ENCODE results near the gene DAGLB. TPM values are rescaled to one million over a fixed set of nuclear protein-coding genes. Genes with fewer than 3 reads are reported as not detected.

DAGLB gene
- total and polyA plus RNA-seq, 10 of the 15 experiments (the other 5 are each of a cell fraction or from before 2014, with no cell fraction given), result 1.2 to 13.3 (median 10.1) TPM

- intact Hi-C loops (cut with micrococcal nuclease; ENCODE audit: unreplicated experiment) (no loop called here), in situ Hi-C loops (cut with MboI) (no loop called here)
- CTCF ChIA-PET, result no interaction called here
- no peak for ATAC-seq
- no peak overlapping the region for H3K9ac ChIP-seq (ENCODE audit: control insufficient read depth, insufficient read depth, low read length)
- H3K27me3 ChIP-seq (replicated peaks in 1 of 2; ENCODE audit: control insufficient read depth in 2 of 2, insufficient read depth in 2 of 2, low read length in 1 of 2), result no peaks in the 10 kb centered on the region
- POLR2A ChIA-PET, result no interaction called here
- no peak overlapping the region for H3K4me2 ChIP-seq (ENCODE audit: control insufficient read depth, insufficient read depth)
- no peak overlapping the region for H3K4me3 ChIP-seq
- H3K79me2 ChIP-seq (ENCODE audit: control insufficient read depth, insufficient read depth, low read length), result peaks cover 37% of the 10 kb centered on the region
- FAIRE-seq, result no peak
- SMC1A ChIA-PET (ENCODE audit: uncharacterized antibody, unreplicated experiment), result interaction anchor here (1.1 to 1.2 kb wide), 2 partner anchors 43 to 50 kb away, joined by 3 read pairs; no protein-coding TSS in a partner anchor
- no peak for DNase-seq (ENCODE audit: low read depth, low spot score)
- H2AFZ ChIP-seq (ENCODE audit: control insufficient read depth, low read depth, low read length), result no peak overlapping the region
- no peak overlapping the region for H3K27ac ChIP-seq (ENCODE audit: control insufficient read depth, insufficient read depth)
- H3K4me1 ChIP-seq (ENCODE audit: control insufficient read depth, insufficient read depth, low read length), result peaks cover 6% of the 10 kb centered on the region; the same call in 1 of the 2 replicates
- WGBS (ENCODE audit: insufficient coverage, insufficient replicate concordance, low lambda C conversion rate, missing lambda C conversion rate), result 96% methylated on average over 8 of the region's 8 CpGs
- peaks cover 3% of the 10 kb centered on the region; the same call in 1 of the 2 replicates for H4K20me1 ChIP-seq (ENCODE audit: control insufficient read depth, insufficient read depth)
- RAD21 ChIA-PET (ENCODE audit: unreplicated experiment), result no interaction called here
- peaks cover 23% of the 10 kb centered on the region in 2 experiments for H3K36me3 ChIP-seq (ENCODE audit: control insufficient read depth in 2 of 2, insufficient read depth in 2 of 2, low read length in 1 of 2)
- TF ChIP-seq SRF (IDR thresholded peaks at IDR 0.05; ENCODE audit: low read depth in 2 of 2, low read length in 2 of 2) (no peak), HDAC2 (IDR thresholded peaks at IDR 0.05) (no peak), NFXL1 (IDR thresholded peaks at IDR 0.05; ENCODE audit: borderline replicate concordance) (no peak), SUPT20H (IDR thresholded peaks at IDR 0.05; ENCODE audit: borderline replicate concordance, control insufficient read depth, low read depth, low read length) (no peak), EGR1 (IDR thresholded peaks at IDR 0.05; ENCODE audit: borderline replicate concordance in 1 of 2, low read depth in 2 of 2, low read length in 2 of 2) (no peak), ZNF207 (IDR thresholded peaks at IDR 0.05; ENCODE audit: borderline replicate concordance) (no peak), TAF1 (IDR thresholded peaks at IDR 0.05; ENCODE audit: borderline replicate concordance, low read depth, low read length) (no peak), TCF12 (IDR thresholded peaks at IDR 0.05; ENCODE audit: low read depth, low read length) (no peak)
- H3K9me3 ChIP-seq (replicated peaks; ENCODE audit: control insufficient read depth, insufficient read depth, low read length), result no peaks in the 10 kb centered on the region
- no TSS peak for BruUV-seq (replicated peaks)
These were observed 48.4 kb downstream of the DAGLB start for GRCh38 chr7:6399351-6399750.

- no peak overlapping the region for H3K27ac ChIP-seq (ENCODE audit: control insufficient read depth, insufficient read depth)
- H3K4me2 ChIP-seq (ENCODE audit: control insufficient read depth, insufficient read depth), result no peak overlapping the region
- H3K4me3 ChIP-seq, result no peak overlapping the region
- DNase-seq (ENCODE audit: low read depth, low spot score), result no peak
- peaks cover 7% of the 10 kb centered on the region for H3K4me1 ChIP-seq (ENCODE audit: control insufficient read depth, insufficient read depth, low read length)
- WGBS (ENCODE audit: insufficient coverage, insufficient replicate concordance, low lambda C conversion rate, missing lambda C conversion rate), result 87% methylated on average over 12 of the region's 12 CpGs
- SMC1A ChIA-PET (ENCODE audit: uncharacterized antibody, unreplicated experiment), result interaction anchor here (1.1 to 1.2 kb wide), 2 partner anchors 44 to 49 kb away, joined by 3 read pairs; no protein-coding TSS in a partner anchor
- no peaks in the 10 kb centered on the region for H3K9me3 ChIP-seq (replicated peaks; ENCODE audit: control insufficient read depth, insufficient read depth, low read length)
- H3K36me3 ChIP-seq (ENCODE audit: control insufficient read depth in 2 of 2, insufficient read depth in 2 of 2, low read length in 1 of 2), result peaks cover 22 to 25% of the 10 kb centered on the region in 2 experiments
- no peak overlapping the region for H2AFZ ChIP-seq (ENCODE audit: control insufficient read depth, low read depth, low read length)
- POLR2A ChIA-PET, result no interaction called here
- peaks cover 41% of the 10 kb centered on the region for H3K79me2 ChIP-seq (ENCODE audit: control insufficient read depth, insufficient read depth, low read length)
- no peaks in the 10 kb centered on the region for H3K27me3 ChIP-seq (replicated peaks in 1 of 2; ENCODE audit: control insufficient read depth in 2 of 2, insufficient read depth in 2 of 2, low read length in 1 of 2)
- no peak for ATAC-seq
- no peak overlapping the region for H3K9ac ChIP-seq (ENCODE audit: control insufficient read depth, insufficient read depth, low read length)
- BruUV-seq (replicated peaks), result no TSS peak
- H4K20me1 ChIP-seq (ENCODE audit: control insufficient read depth, insufficient read depth), result peaks cover 3% of the 10 kb centered on the region; the same call in 1 of the 2 replicates
- RAD21 ChIA-PET (ENCODE audit: unreplicated experiment), result interaction anchor here (0.6 kb wide), 1 partner anchor 49 kb away, joined by 4 read pairs; no protein-coding TSS in a partner anchor
- FAIRE-seq, result no peak
- intact Hi-C loops (cut with micrococcal nuclease; ENCODE audit: unreplicated experiment), result no loop called here
- CTCF ChIA-PET, result no interaction called here
- in situ Hi-C loops (cut with MboI), result no loop called here
- TF ChIP-seq ETV6 (conservative IDR thresholded peaks at IDR 0.05 in 1 of 2, IDR thresholded peaks at IDR 0.05 in 1 of 2; ENCODE audit: borderline replicate concordance in 1 of 2, low read depth in 1 of 2) (no peak), BRCA1 (IDR thresholded peaks at IDR 0.05; ENCODE audit: low read depth, low read length) (no peak), KAT2A (conservative IDR thresholded peaks at IDR 0.05; ENCODE audit: control insufficient read depth, low read depth, low read length) (no peak), POU2F2 (IDR thresholded peaks at IDR 0.05; ENCODE audit: borderline replicate concordance, low read depth, low read length) (no peak), NBN (IDR thresholded peaks at IDR 0.05) (no peak), ZNF622 (IDR thresholded peaks at IDR 0.05) (no peak), NR2F1 (conservative IDR thresholded peaks at IDR 0.05) (no peak), CREM (IDR thresholded peaks at IDR 0.05; ENCODE audit: low read depth) (no peak), ZBED1 (IDR thresholded peaks at IDR 0.05; ENCODE audit: borderline replicate concordance) (no peak), USF2 (IDR thresholded peaks at IDR 0.05; ENCODE audit: borderline replicate concordance, low read depth, low read length) (no peak), LARP7 (IDR thresholded peaks at IDR 0.05) (no peak)
These were observed 48.8 kb downstream of the DAGLB start for GRCh38 chr7:6398943-6399342.
